GM11168 (cell line): ENCODE data around the gene MAGI1.
"Not testable (repeated sequence)": the region's sequence is repeated elsewhere in the genome, so short reads cannot be mapped to it uniquely, and the experiment has no call there.

Experiments used
- in situ Hi-C: fragments of 300-500 bp; cut with MboI; formaldehyde crosslinking; loops from one replicate; pipeline ENCODE4 v1.12.0; 2022; ENCODE audit warnings: low sequenced_read_pairs; ENCODE audit not compliant: unreplicated experiment

The MAGI1 gene

GRCh38 chr3:65888196-65888595 is 150.5 kb downstream of the MAGI1 start:
- in situ Hi-C loops: no loop called here

GRCh38 chr3:65886391-65886790 is 152.3 kb downstream of the MAGI1 start:
- in situ Hi-C loops: no loop called here

- in situ Hi-C loops: no loop called here
Observed at GRCh38 chr3:65884071-65884470, 154.6 kb downstream of the MAGI1 start.

GRCh38 chr3:65883613-65884012 is 155.1 kb downstream of the MAGI1 start:
- in situ Hi-C loops: no loop called here

- in situ Hi-C loops: no loop called here
Observed at GRCh38 chr3:65880350-65880749, 158.4 kb downstream of the MAGI1 start.

GRCh38 chr3:65879372-65879771 is 159.3 kb downstream of the MAGI1 start:
- in situ Hi-C loops: no loop called here

GRCh38 chr3:65878831-65879230 is 159.9 kb downstream of the MAGI1 start:
- in situ Hi-C loops: no loop called here

- in situ Hi-C loops: no loop called here
Observed at GRCh38 chr3:65877160-65877559, 161.6 kb downstream of the MAGI1 start.

- in situ Hi-C loops: no loop called here
Observed at GRCh38 chr3:65876028-65876420, 162.7 kb downstream of the MAGI1 start.

- in situ Hi-C loops: no loop called here
Observed at GRCh38 chr3:65875393-65876027, 163.2 kb downstream of the MAGI1 start.

GRCh38 chr3:65873869-65874268 is 164.8 kb downstream of the MAGI1 start:
- in situ Hi-C loops: no loop called here

- in situ Hi-C loops: no loop called here
Observed at GRCh38 chr3:65873028-65873427, 165.7 kb downstream of the MAGI1 start.

- in situ Hi-C loops: no loop called here
Observed at GRCh38 chr3:65871305-65872141, 167.2 kb downstream of the MAGI1 start.

GRCh38 chr3:65869798-65870197 is 168.9 kb downstream of the MAGI1 start:
- in situ Hi-C loops: no loop called here

- in situ Hi-C loops: no loop called here
Observed at GRCh38 chr3:65867463-65868210, 171.1 kb downstream of the MAGI1 start.

GRCh38 chr3:65864357-65864904 is 174.3 kb downstream of the MAGI1 start:
- in situ Hi-C loops: no loop called here

- in situ Hi-C loops: no loop called here
Observed at GRCh38 chr3:65861718-65862117, 177.0 kb downstream of the MAGI1 start.

GRCh38 chr3:65859612-65860011 is 179.1 kb downstream of the MAGI1 start:
- in situ Hi-C loops: not testable (repeated sequence)

GRCh38 chr3:65858749-65859148 is 180.0 kb downstream of the MAGI1 start:
- in situ Hi-C loops: no loop called here

GRCh38 chr3:65857327-65857726 is 181.4 kb downstream of the MAGI1 start:
- in situ Hi-C loops: no loop called here

GRCh38 chr3:65856907-65857306 is 181.8 kb downstream of the MAGI1 start:
- in situ Hi-C loops: no loop called here
